SU-DHL-6 (cell line): ENCODE data around the gene RNF214.

Source experiments
- H2AFZ ChIP-seq: fragments of 200-600 bp; sonication (generic); 2 replicates; pipeline ENCODE4 v1.6.1; 2014; ENCODE audit warnings: low read depth, mild to moderate bottlenecking, moderate library complexity, mixed read lengths, antibody characterized with exemption, low read length; ENCODE audit not compliant: severe bottlenecking
- H3F3A ChIP-seq: fragments of 200-600 bp; shearing (Covaris generic); 2 replicates; pipeline ENCODE4 v1.6.0; 2016; ENCODE audit warnings: antibody characterized with exemption, mild to moderate bottlenecking; ENCODE audit not compliant: insufficient read depth
- H3K27ac ChIP-seq: fragments of 200-600 bp; sonication (generic); 2 replicates; pipeline ENCODE4 v1.5.1; 2016; ENCODE audit warnings: low read depth, mild to moderate bottlenecking, low read length, moderate library complexity, mixed read lengths
- H3K27me3 ChIP-seq: fragments of 200-600 bp; sonication (generic), shearing (Covaris generic); 2 replicates; pipeline ENCODE4 v1.6.0; 2014; ENCODE audit warnings: mild to moderate bottlenecking, low read length
- H3K36me3 ChIP-seq: fragments of 200-600 bp; sonication (generic); 2 replicates; pipeline ENCODE4 v1.6.1; 2014; ENCODE audit warnings: mild to moderate bottlenecking, low read length, mixed read lengths
- H3K4me2 ChIP-seq: fragments of 300-600, 200-600 bp; shearing (Covaris generic), sonication (generic); 2 replicates; pipeline ENCODE4 v1.6.0; 2014; ENCODE audit warnings: low read length, low read depth, mild to moderate bottlenecking; ENCODE audit not compliant: poor library complexity, severe bottlenecking
- H3K4me3 ChIP-seq: fragments of 200-600 bp; sonication (generic); 2 replicates; pipeline ENCODE4 v1.5.1; 2014; ENCODE audit warnings: antibody characterized with exemption, low read length, mild to moderate bottlenecking, mixed read lengths; ENCODE audit not compliant: insufficient read depth, poor library complexity, severe bottlenecking
- H3K79me2 ChIP-seq: fragments of 200-600 bp; sonication (generic); 2 replicates; pipeline ENCODE4 v1.6.1; 2014; ENCODE audit warnings: mild to moderate bottlenecking, low read length, moderate library complexity; ENCODE audit not compliant: insufficient read depth
- H3K9ac ChIP-seq: fragments of 200-600 bp; sonication (generic); 2 replicates; pipeline ENCODE4 v1.7.0; 2014; ENCODE audit warnings: mild to moderate bottlenecking, low read length
- H3K9me2 ChIP-seq: fragments of 200-600 bp; sonication (generic); replicated peaks from 2 replicates; pipeline ENCODE4 v1.6.1; 2014; ENCODE audit warnings: low read length; ENCODE audit not compliant: insufficient read depth
- H3K9me3 ChIP-seq: fragments of 200-600 bp; sonication (generic); 2 replicates; pipeline ENCODE4 v1.6.1; 2014; ENCODE audit warnings: low read length, mixed read lengths; ENCODE audit not compliant: insufficient read depth
- H4K20me1 ChIP-seq: fragments of 200-600 bp; sonication (generic); 2 replicates; pipeline ENCODE4 v1.6.1; 2014; ENCODE audit warnings: low read depth, mild to moderate bottlenecking, antibody characterized with exemption, low read length, moderate library complexity, mixed read lengths
- CTCF ChIP-seq: fragments of 200-600 bp; sonication (generic); IDR thresholded peaks from one replicate; pipeline ENCODE4 v1.5.1; 2017; ENCODE audit warnings: antibody characterized with exemption, mild to moderate bottlenecking, low read length, moderate library complexity; ENCODE audit not compliant: insufficient read depth, poor library complexity, severe bottlenecking
- EZH2phosphoT487 ChIP-seq: fragments of 200-600 bp; sonication (generic), shearing (Covaris generic); conservative IDR thresholded peaks from 2 replicates; pipeline ENCODE4 v1.6.1; 2018; ENCODE audit warnings: mild to moderate bottlenecking, antibody characterized with exemption, low read length, moderate library complexity, mixed read lengths

Gene RNF214

GRCh38 chr11:117221775-117222517 lies 10.5 kb upstream of the RNF214 start:
- no peak overlapping the region for H3K9ac ChIP-seq
- H4K20me1 ChIP-seq = no peaks in the 10 kb centered on the region
- H3K27ac ChIP-seq = no peak overlapping the region
- no peaks in the 10 kb centered on the region for H3K79me2 ChIP-seq
- no peaks in the 10 kb centered on the region for H3K9me2 ChIP-seq
- no peaks in the 10 kb centered on the region for H3F3A ChIP-seq
- H3K4me3 ChIP-seq = no peak overlapping the region
- no peak overlapping the region for H3K4me2 ChIP-seq
- H3K27me3 ChIP-seq = no peaks in the 10 kb centered on the region
- H3K36me3 ChIP-seq = no peaks in the 10 kb centered on the region
- TF ChIP-seq CTCF = no peak
- TF ChIP-seq EZH2phosphoT487 = no peak
- no peak overlapping the region for H2AFZ ChIP-seq
- no peaks in the 10 kb centered on the region for H3K9me3 ChIP-seq

- Histone ChIP-seq H3K27ac (no peak overlapping the region), H3K27me3 (no peaks in the 10 kb centered on the region), H3K9me2 (no peaks in the 10 kb centered on the region), H3K4me3 (no peak overlapping the region), H3K9me3 (no peaks in the 10 kb centered on the region), H3F3A (no peaks in the 10 kb centered on the region), H4K20me1 (no peaks in the 10 kb centered on the region), H3K9ac (no peak overlapping the region), H3K4me2 (no peak overlapping the region), H3K79me2 (no peaks in the 10 kb centered on the region), H3K36me3 (no peaks in the 10 kb centered on the region), H2AFZ (no peak overlapping the region)
- TF ChIP-seq EZH2phosphoT487 (no peak), CTCF (no peak)
Observed at GRCh38 chr11:117222991-117223740, 9.3 kb upstream of the RNF214 start.

- H4K20me1 ChIP-seq = no peaks in the 10 kb centered on the region
- H3F3A ChIP-seq = no peaks in the 10 kb centered on the region
- H3K36me3 ChIP-seq = no peaks in the 10 kb centered on the region
- no peaks in the 10 kb centered on the region for H3K9me2 ChIP-seq
- H3K79me2 ChIP-seq = no peaks in the 10 kb centered on the region
- H2AFZ ChIP-seq = no peak overlapping the region
- no peak overlapping the region for H3K9ac ChIP-seq
- H3K4me3 ChIP-seq = no peak overlapping the region
- no peak overlapping the region for H3K4me2 ChIP-seq
- TF ChIP-seq CTCF (no peak), EZH2phosphoT487 (no peak)
- no peaks in the 10 kb centered on the region for H3K27me3 ChIP-seq
- H3K27ac ChIP-seq = no peak overlapping the region
- no peaks in the 10 kb centered on the region for H3K9me3 ChIP-seq
Observed at GRCh38 chr11:117223741-117224689, 8.5 kb upstream of the RNF214 start.
